Thyroid gland (tissue), 4 donors: ENCODE results near the gene IL31. TPM values are rescaled to one million over a fixed set of nuclear protein-coding genes. Genes with fewer than 3 reads are reported as not detected.
A peak's percentile ranks its signal among the peaks of the same experiment; 100 is the strongest.

Experiments used
- DNase-seq, 2 donors: peaks; one replicate each; pipeline ENCODE4 v3.0.0-alpha.2; 2019
- H3K27ac ChIP-seq, 3 donors: fragments of 200-600 bp; sonication (generic); 1 replicate in 2 of 3; 2 replicates in 1 of 3; pipeline ENCODE4 v1.5.1; 2016 to 2019; ENCODE audit warnings: mild to moderate bottlenecking in 1 of 3, moderate library complexity in 1 of 3
- H3K27me3 ChIP-seq: fragments of 200-600 bp; sonication (generic); one replicate; pipeline ENCODE4 v1.5.1; 2019
- H3K36me3 ChIP-seq, 2 donors: fragments of 200-600 bp; sonication (generic); one replicate each; pipeline ENCODE4 v1.5.1; 2016 to 2019
- H3K4me1 ChIP-seq, 2 donors: fragments of 200-600 bp; sonication (generic); one replicate each; pipeline ENCODE4 v1.5.1; 2017 to 2019
- H3K4me3 ChIP-seq, 3 donors: fragments of 200-600 bp; sonication (generic); replicated peaks in 1 of 3; 1 replicate in 2 of 3; 2 replicates in 1 of 3; pipeline ENCODE4 v1.5.1; 2016; ENCODE audit warnings: mild to moderate bottlenecking in 1 of 3
- H3K9me3 ChIP-seq: fragments of 200-600 bp; sonication (generic); one replicate; pipeline ENCODE4 v1.5.1; 2017
- CTCF ChIP-seq, 6 experiments: fragments of 200-600 bp in 3 of 6; fragments of 450-650 bp in 3 of 6; sonication (generic) in 3 of 6; IDR thresholded peaks; one replicate each; pipeline ENCODE4 v1.5.1; 2016 to 2019; ENCODE audit warnings: antibody characterized with exemption in 6 of 6, mild to moderate bottlenecking in 2 of 6, inconsistent platforms in 1 of 6, moderate library complexity in 1 of 6
- POLR2A ChIP-seq, 2 donors: fragments of 450-650 bp; IDR thresholded peaks; one replicate each; pipeline ENCODE4 v1.6.1; 2017; ENCODE audit warnings: antibody characterized with exemption in 2 of 2, mild to moderate bottlenecking in 2 of 2, moderate library complexity in 1 of 2
- WGBS, 2 donors: methylation state at CpG; one replicate each; pipeline ENCODE4 v1.1.5; 2017; 5-methylcytosine and 5-hydroxymethylcytosine counted together
- intact Hi-C: fragments of 100-400 bp; cut with DNase I; formaldehyde crosslinking; loops from one replicate; pipeline ENCODE4 v1.15.1; 2023
- total RNA-seq, 4 donors: library from RNA; depleted of rRNA; stranded (reverse); fragments of >200 nt; gene quantifications; one replicate each; pipeline ENCODE4 v1.2.3, GENCODE V29; 2016

Gene IL31
- total RNA-seq, 4 donors from 2014 or later: not detected

GRCh38 chr12:122126713-122127597, 47.1 kb downstream of the IL31 start:
- no peaks in the 10 kb centered on the region for H3K27me3 ChIP-seq
- H3K4me1 ChIP-seq: peaks cover 12 to 29% of the 10 kb centered on the region in 2 donors
- whole genome bisulfite sequencing, 2 donors: 82 to 88% methylated on average over 11 to 13 of the region's 15 CpGs
- H3K4me3 ChIP-seq: no peak overlapping the region
- TF ChIP-seq POLR2A (IDR thresholded peaks at IDR 0.05): no peak
- peak in 1 of 6 experiments; percentile 30 for TF ChIP-seq CTCF (IDR thresholded peaks at IDR 0.05)
- peaks cover 39% of the 10 kb centered on the region in 2 donors for H3K36me3 ChIP-seq
- intact Hi-C loops: loop anchor here (5.0 kb wide), 2 partner anchors 65 to 210 kb away; partner anchors contain the start of gene CFAP251
- peak; percentile 41 to 42 for DNase-seq
- no peaks in the 10 kb centered on the region for H3K9me3 ChIP-seq
- no peak overlapping the region for H3K27ac ChIP-seq

- WGBS, 2 donors: 78 to 86% methylated on average over 7 of the region's 7 CpGs
- no peak overlapping the region for H3K27ac ChIP-seq
- intact Hi-C loops: loop anchor here (5.0 kb wide), 2 partner anchors 66 to 209 kb away; partner anchors contain the start of gene CFAP251
- H3K4me1 ChIP-seq: peaks cover 15 to 35% of the 10 kb centered on the region in 2 donors
- H3K9me3 ChIP-seq: no peaks in the 10 kb centered on the region
- peaks cover 34 to 39% of the 10 kb centered on the region in 2 donors for H3K36me3 ChIP-seq
- no peak for DNase-seq
- TF ChIP-seq POLR2A (IDR thresholded peaks at IDR 0.05) (no peak), CTCF (IDR thresholded peaks at IDR 0.05) (no peak)
- H3K27me3 ChIP-seq: no peaks in the 10 kb centered on the region
- H3K4me3 ChIP-seq: no peak overlapping the region
These were observed 47.7 kb downstream of the IL31 start for GRCh38 chr12:122126342-122126635.

DNA sequence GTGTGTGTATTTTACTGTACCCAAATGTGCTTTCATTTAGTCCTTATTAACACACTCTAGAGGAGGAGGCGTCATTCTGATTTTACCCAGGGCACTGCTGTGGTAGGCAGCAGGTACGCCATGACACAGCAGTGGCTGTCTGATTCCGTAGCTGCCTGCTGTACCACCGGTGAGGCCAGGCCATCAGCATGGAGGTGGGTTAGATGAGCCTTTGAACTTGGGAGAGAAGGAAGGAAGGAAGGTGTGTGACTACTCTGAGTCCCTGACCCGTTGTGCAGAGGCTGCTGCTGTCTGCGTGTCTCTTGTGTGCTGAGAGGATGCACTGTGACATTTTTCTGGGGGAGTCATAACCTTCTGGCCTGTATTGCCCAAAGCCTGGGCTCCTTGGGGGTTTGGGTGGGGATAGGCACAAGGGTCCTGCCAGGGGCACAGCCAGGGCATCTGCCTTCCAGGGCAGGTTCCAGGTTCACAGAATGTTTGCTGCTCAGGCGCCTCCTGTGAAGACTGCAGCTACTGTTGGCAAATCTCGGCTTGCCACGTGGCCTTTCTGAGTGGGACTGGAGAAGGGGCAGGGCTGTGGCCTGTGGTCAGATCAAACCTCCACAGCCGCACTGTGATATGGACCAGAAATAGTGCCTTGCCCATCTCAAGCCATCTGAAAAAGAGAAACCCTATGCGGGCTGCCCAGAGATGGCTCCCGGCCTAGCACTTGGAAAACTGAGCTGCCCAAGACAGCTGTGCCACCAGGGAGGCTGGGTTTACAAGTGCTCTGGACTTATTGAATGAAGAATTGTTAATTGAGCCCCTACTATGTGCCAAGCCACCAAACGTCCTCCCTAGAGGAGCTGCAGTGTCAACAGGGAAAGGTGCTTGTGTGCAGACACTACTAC, 48.3 kb downstream of the IL31 start:
- H3K4me1 ChIP-seq: peaks cover 19 to 35% of the 10 kb centered on the region in 2 donors
- intact Hi-C loops: loop anchor here (5.0 kb wide), 2 partner anchors 67 to 208 kb away; partner anchors contain the start of gene CFAP251
- H3K27ac ChIP-seq: no peak overlapping the region

GRCh38 chr12:122124370-122124769, 49.7 kb downstream of the IL31 start:
- no peak for DNase-seq
- Histone ChIP-seq H3K4me1 (peaks cover 24 to 35% of the 10 kb centered on the region in 2 donors), H3K27me3 (no peaks in the 10 kb centered on the region), H3K27ac (no peak overlapping the region), H3K4me3 (no peak overlapping the region), H3K9me3 (no peaks in the 10 kb centered on the region), H3K36me3 (peaks cover 16 to 24% of the 10 kb centered on the region in 2 donors)
- no peak for TF ChIP-seq POLR2A (IDR thresholded peaks at IDR 0.05)
- TF ChIP-seq CTCF (IDR thresholded peaks at IDR 0.05): no peak
- intact Hi-C loops: no loop called here
- 89 to 92% methylated on average over 6 of the region's 14 CpGs for WGBS, 2 donors

More for the DNA sequence above, 48.3 kb downstream of the IL31 start:
- TF ChIP-seq CTCF (IDR thresholded peaks at IDR 0.05) (no peak), POLR2A (IDR thresholded peaks at IDR 0.05) (no peak)
- Histone ChIP-seq H3K4me3 (no peak overlapping the region), H3K9me3 (no peaks in the 10 kb centered on the region), H3K36me3 (peaks cover 30 to 37% of the 10 kb centered on the region in 2 donors), H3K27me3 (no peaks in the 10 kb centered on the region)
- WGBS, 2 donors: 85 to 87% methylated on average over 9 to 13 of the region's 13 CpGs
- DNase-seq: no peak
